HL-60 (cell line): ENCODE data around the gene GPC3.

Experiments used
- REST ChIP-seq: IDR thresholded peaks from 2 replicates; pipeline ENCODE4 v1.6.1; 2012; ENCODE audit warnings: low read depth; ENCODE audit not compliant: insufficient replicate concordance
- TF ChIP-seq, protein P1 (sequence below): IDR thresholded peaks from one replicate; pipeline ENCODE4 v1.5.1; 2011; ENCODE audit warnings: low read length, control low read depth, inconsistent platforms; ENCODE audit not compliant: insufficient read depth

DNA sequence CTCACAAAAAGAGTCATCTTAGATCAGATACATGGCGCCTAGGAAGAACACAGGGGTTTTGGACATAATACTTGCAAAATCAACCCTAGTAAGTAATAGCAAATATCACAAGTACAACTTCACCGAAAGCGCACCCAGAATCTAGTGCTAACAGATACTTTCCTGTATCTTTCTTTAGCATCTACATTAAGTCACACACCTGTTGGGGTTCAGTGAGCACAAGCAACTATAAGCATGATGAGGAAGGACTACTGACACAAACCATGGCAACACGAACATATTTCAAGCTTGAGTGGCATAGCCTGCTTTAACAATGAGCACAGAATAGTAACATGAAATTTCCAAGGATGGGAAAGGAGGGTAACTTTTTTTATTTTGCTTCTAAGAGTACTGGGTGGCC is 116.1 kb downstream of the GPC3 start:
- TF ChIP-seq, protein P1, sequence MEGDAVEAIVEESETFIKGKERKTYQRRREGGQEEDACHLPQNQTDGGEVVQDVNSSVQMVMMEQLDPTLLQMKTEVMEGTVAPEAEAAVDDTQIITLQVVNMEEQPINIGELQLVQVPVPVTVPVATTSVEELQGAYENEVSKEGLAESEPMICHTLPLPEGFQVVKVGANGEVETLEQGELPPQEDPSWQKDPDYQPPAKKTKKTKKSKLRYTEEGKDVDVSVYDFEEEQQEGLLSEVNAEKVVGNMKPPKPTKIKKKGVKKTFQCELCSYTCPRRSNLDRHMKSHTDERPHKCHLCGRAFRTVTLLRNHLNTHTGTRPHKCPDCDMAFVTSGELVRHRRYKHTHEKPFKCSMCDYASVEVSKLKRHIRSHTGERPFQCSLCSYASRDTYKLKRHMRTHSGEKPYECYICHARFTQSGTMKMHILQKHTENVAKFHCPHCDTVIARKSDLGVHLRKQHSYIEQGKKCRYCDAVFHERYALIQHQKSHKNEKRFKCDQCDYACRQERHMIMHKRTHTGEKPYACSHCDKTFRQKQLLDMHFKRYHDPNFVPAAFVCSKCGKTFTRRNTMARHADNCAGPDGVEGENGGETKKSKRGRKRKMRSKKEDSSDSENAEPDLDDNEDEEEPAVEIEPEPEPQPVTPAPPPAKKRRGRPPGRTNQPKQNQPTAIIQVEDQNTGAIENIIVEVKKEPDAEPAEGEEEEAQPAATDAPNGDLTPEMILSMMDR, result no peak
- TF ChIP-seq REST, result no peak
